HT-29 (cell line): ENCODE measurements around the gene FAM13B. TPM values are rescaled to one million over a fixed set of nuclear protein-coding genes. Genes with fewer than 3 reads are reported as not detected.
"Not testable (repeated sequence)": the region's sequence is repeated elsewhere in the genome, so short reads cannot be mapped to it uniquely, and the experiment has no call there.

ENCODE experiments used
- DNase-seq: peaks from one replicate; pipeline ENCODE4 v3.0.0-alpha.2; 2015; ENCODE audit warnings: low spot score
- total RNA-seq: library from RNA; depleted of rRNA; stranded (reverse); fragments of >200 nt; shearing (Covaris generic); gene quantifications from 2 replicates; pipeline ENCODE4 v1.2.3, GENCODE V29; 2014

The FAM13B gene
- total RNA-seq, 1 experiment from 2014 or later: 15.2 TPM

GRCh38 chr5:138035605-138036537 lies 3.0 kb upstream of the FAM13B start:
- DNase-seq: peak; percentile 88

GRCh38 chr5:138033907-138034306 lies 1.0 kb upstream of the FAM13B start:
- no peak for DNase-seq

DNA sequence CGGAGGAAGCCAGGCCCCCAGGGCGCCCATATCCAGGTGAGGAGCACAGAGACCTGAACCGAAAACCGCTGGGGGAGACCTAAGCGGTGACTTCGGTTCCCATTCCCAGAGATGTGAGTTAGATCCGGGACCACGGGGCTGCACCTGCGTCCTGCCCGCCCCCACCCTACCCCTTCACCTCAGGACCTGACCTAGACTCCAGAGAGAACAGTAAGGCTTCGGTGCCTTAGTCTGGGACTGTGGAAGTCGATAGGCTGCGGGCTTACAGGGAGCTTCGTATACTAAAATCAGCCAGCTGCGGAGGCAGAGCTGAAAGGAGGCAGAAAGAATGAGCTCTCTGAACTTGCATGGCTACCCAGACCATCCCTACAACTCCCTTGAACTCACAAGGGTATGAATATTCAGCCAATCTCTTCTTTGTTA lies 518 bp upstream of the FAM13B start:
- DNase-seq: peak; percentile 66

- peak; percentile 59 for DNase-seq
Measured at GRCh38 chr5:138032028-138032571, 779 bp downstream of the FAM13B start.

GRCh38 chr5:138029944-138030343 lies 2.9 kb downstream of the FAM13B start:
- DNase-seq: no peak

GRCh38 chr5:138029501-138029900 lies 3.4 kb downstream of the FAM13B start:
- DNase-seq: no peak

DNA sequence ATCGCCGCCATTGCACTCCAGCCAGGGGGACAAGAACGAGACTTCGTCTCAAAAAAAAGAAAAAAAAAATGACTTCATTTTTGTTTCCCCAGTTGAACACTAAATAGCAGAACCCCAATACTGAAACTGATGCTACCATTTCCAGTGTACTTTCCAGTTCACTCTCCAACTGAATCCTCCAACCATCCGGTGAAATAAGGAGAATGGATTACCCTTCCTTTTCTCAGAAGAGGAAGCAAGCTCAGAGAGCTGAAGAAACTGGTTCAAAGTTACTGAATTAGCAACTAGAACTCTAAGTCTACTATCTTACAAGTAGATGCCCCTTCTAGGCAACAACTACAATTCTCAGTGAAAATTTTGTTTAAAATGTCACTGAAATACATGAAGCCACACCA lies 3.9 kb downstream of the FAM13B start:
- DNase-seq: no peak

DNA sequence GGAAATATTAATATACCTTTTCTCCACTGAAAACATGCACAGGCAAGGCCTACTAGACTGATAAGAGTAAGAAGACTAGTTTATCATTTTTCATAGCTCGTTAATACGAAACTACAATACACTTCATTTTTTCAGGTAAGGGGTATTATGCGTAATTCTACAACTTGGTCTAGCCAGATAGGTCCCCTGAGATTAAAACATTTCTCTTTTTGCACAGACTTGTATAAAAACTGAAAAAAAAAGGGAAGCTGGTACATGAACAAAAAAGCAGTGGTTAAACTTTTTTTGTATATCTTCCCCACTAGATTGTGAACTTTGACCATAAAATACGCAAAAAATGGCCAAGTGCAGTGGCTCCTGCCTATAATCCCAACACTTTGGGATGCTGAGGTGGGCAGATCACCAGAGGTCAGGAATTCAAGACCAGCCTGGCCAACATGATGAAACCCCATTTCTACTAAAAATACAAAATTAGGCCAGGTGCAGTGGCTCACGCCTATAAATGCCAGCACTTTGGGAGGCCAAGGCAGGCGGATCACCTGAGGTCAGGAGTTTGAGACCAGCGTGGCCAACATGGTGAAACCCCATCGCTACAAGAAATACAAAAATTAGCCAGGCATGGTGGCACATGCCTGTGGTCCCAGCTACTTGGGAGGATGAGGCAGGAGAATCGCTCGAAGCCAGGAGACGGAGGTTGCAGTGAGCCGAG lies 4.5 kb downstream of the FAM13B start:
- not testable (repeated sequence) for DNase-seq

GRCh38 chr5:138026793-138027192 lies 6.1 kb downstream of the FAM13B start:
- not testable (repeated sequence) for DNase-seq

DNA sequence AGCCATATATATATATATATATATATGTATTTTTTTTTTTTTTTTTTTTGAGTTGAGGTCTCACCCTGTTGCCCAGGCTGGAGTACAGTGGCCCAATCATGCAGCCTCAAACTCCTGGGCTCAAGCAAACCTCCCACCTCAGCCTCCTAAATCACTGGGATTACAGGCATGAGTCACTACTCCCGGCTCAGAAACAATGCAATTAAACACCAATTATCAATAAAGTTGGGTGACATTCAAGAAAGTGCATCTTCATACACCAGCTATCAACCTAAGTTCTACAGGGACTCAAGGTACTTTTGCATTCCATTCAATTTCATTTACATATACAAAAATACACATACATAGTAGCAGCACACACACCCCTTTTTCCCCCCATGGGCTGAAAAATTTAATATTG lies 7.6 kb downstream of the FAM13B start:
- no peak for DNase-seq

- DNase-seq: no peak
Measured at GRCh38 chr5:138024117-138024516, 8.8 kb downstream of the FAM13B start.

- no peak for DNase-seq
Measured at GRCh38 chr5:138022912-138023311, 10.0 kb downstream of the FAM13B start.

DNA sequence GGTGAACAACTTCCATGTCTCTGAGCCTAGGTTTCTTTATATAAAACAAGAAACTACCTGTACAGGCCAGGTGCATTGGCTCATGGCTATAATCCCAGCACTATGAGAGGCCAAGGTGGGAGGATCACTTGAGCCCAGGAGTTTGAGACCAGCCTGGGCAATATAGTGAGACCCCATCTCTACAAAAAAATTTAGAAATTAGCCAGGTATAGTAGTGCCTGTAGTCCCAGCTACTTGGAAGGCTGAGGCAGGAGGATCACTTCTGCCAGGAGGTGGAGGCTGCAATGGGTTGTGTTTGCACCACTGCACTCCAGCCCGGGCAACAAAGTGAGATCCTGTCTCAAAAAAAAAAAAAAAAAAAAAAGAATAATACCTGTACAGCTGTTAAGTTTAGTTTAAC lies 11.1 kb downstream of the FAM13B start:
- DNase-seq: no peak

DNA sequence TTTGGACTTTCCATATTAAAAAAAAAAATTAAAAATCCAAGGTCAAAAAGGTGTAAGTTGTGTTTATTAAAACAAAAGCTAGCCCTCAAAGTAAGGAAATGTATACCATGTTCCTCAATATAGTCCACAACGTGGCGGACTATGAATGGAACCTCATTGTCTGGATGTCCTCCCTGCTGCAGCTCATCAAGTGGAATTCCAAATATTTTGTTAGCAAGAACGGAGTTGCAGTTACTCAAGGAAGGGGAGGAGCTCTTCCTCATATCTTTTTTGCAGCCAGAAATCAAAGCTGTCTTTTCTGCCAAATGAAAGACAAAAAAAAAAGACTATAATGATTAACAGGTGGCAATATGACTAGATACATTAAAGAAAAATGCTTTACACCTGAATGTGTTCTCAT lies 14.0 kb downstream of the FAM13B start:
- DNase-seq: no peak

- DNase-seq: no peak
Measured at GRCh38 chr5:138015916-138016315, 17.0 kb downstream of the FAM13B start.

GRCh38 chr5:138011991-138012390 lies 20.9 kb downstream of the FAM13B start:
- DNase-seq: no peak

GRCh38 chr5:138000102-138000723 lies 32.7 kb downstream of the FAM13B start:
- DNase-seq: no peak

DNA sequence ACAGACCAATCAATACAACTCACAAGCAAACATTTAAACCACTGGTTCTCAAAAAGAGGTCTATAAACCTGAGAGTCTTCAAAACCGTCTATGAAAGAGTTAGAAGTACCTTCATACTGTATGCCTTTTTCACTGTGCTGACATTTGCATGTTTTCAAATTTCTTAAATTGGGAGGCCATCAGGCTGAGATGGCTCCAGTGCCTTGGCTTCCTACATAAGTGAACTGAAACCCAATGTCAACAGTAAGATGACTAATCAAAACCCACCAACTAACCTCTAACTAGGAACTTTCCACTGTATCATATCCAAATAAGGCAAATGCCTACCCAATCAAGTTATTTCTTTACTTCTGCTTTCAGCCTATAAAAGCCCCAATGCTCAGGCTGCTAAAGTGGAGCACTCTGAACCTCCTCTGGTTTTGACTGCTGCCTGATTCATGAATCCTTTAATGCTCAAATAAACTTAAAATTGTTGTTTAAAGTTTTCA lies 35.1 kb downstream of the FAM13B start:
- DNase-seq: no peak

- no peak for DNase-seq
Measured at GRCh38 chr5:137995749-137996128, 37.1 kb downstream of the FAM13B start.

- no peak for DNase-seq
Measured at GRCh38 chr5:137995077-137995748, 37.7 kb downstream of the FAM13B start.

DNA sequence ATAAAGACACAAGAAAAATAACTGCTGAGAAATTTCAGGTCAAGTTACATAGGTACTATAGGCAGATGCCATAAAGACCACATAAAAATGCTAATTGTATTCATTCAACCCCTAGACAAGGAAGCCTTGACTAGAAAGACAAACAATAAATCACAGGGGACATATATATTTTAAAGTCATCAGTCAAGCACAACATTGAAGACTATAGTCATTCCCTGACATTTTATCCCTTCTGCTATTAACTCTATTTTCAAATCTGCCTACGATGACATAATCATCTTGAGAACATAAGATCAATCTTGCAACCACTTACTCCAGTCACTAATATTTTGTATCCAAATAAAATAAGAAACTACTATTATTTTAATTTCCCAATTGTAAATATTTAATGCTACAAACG lies 38.3 kb downstream of the FAM13B start:
- DNase-seq: no peak
